Duodenal mucosa (tissue), 2 donors: Measurements from ENCODE around the gene PLXNB2.

Source experiments
- H3K27ac ChIP-seq: one replicate; pipeline ENCODE4 v1.7.0; 2013; ENCODE audit warnings: low read depth, low read length
- H3K27me3 ChIP-seq, 2 donors: one replicate each; pipeline ENCODE4 v1.7.0; 2013; ENCODE audit warnings: low read length in 2 of 2, control low read depth in 1 of 2; ENCODE audit not compliant: insufficient read depth in 2 of 2, control insufficient read depth in 1 of 2
- H3K36me3 ChIP-seq, 2 donors: one replicate each; pipeline ENCODE4 v1.7.0; 2013; ENCODE audit warnings: low read length in 2 of 2, control low read depth in 1 of 2; ENCODE audit not compliant: insufficient read depth in 2 of 2, control insufficient read depth in 1 of 2
- H3K4me1 ChIP-seq, 2 donors: one replicate each; pipeline ENCODE4 v1.7.0; 2013; ENCODE audit warnings: low read length in 2 of 2, control low read depth in 1 of 2; ENCODE audit not compliant: insufficient read depth in 2 of 2, control insufficient read depth in 1 of 2
- H3K4me3 ChIP-seq, 2 donors: one replicate each; pipeline ENCODE4 v1.7.0; 2013; ENCODE audit warnings: low read length in 2 of 2, low read depth in 1 of 2
- H3K9ac ChIP-seq, 2 donors: one replicate each; pipeline ENCODE4 v1.7.0; 2013; ENCODE audit warnings: low read length in 2 of 2, low read depth in 1 of 2
- H3K9me3 ChIP-seq, 2 donors: one replicate each; pipeline ENCODE4 v1.7.0; 2013; ENCODE audit warnings: low read length in 2 of 2, control low read depth in 1 of 2; ENCODE audit not compliant: control insufficient read depth in 1 of 2

Gene PLXNB2

GRCh38 chr22:50287731-50288130 lies 19.7 kb downstream of the PLXNB2 start:
- no peaks in the 10 kb centered on the region for H3K27me3 ChIP-seq
- H3K36me3 ChIP-seq = peaks cover 23 to 78% of the 10 kb centered on the region in 2 donors
- H3K9ac ChIP-seq = no peak overlapping the region
- peaks cover 8 to 10% of the 10 kb centered on the region in 2 donors for H3K4me1 ChIP-seq
- H3K27ac ChIP-seq = no peak overlapping the region
- no peaks in the 10 kb centered on the region for H3K9me3 ChIP-seq
- H3K4me3 ChIP-seq = no peak overlapping the region

GRCh38 chr22:50286701-50287318 lies 20.6 kb downstream of the PLXNB2 start:
- Histone ChIP-seq H3K4me1 (peaks cover 6 to 7% of the 10 kb centered on the region in 2 donors), H3K36me3 (peaks cover 25 to 86% of the 10 kb centered on the region in 2 donors), H3K4me3 (no peak overlapping the region), H3K9me3 (no peaks in the 10 kb centered on the region), H3K27ac (no peak overlapping the region), H3K27me3 (no peaks in the 10 kb centered on the region), H3K9ac (no peak overlapping the region)

- peaks cover 6 to 7% of the 10 kb centered on the region in 2 donors for H3K4me1 ChIP-seq
- H3K9me3 ChIP-seq = no peaks in the 10 kb centered on the region
- peaks cover 30 to 87% of the 10 kb centered on the region in 2 donors for H3K36me3 ChIP-seq
- no peak overlapping the region for H3K27ac ChIP-seq
- H3K9ac ChIP-seq = no peak overlapping the region
- H3K27me3 ChIP-seq = no peaks in the 10 kb centered on the region
- H3K4me3 ChIP-seq = no peak overlapping the region
Measured at GRCh38 chr22:50286275-50286674, 21.2 kb downstream of the PLXNB2 start.

GRCh38 chr22:50285568-50286229 lies 21.7 kb downstream of the PLXNB2 start:
- Histone ChIP-seq H3K9me3 (no peaks in the 10 kb centered on the region), H3K4me3 (no peak overlapping the region), H3K4me1 (peaks cover 6 to 7% of the 10 kb centered on the region in 2 donors), H3K27me3 (no peaks in the 10 kb centered on the region), H3K27ac (no peak overlapping the region), H3K9ac (no peak overlapping the region), H3K36me3 (peaks cover 28 to 88% of the 10 kb centered on the region in 2 donors)

GRCh38 chr22:50284479-50284878 lies 23.0 kb downstream of the PLXNB2 start:
- H3K36me3 ChIP-seq = peaks cover 18 to 84% of the 10 kb centered on the region in 2 donors
- H3K4me3 ChIP-seq = no peak overlapping the region
- no peaks in the 10 kb centered on the region for H3K27me3 ChIP-seq
- H3K4me1 ChIP-seq = peaks cover 6 to 7% of the 10 kb centered on the region in 2 donors
- no peaks in the 10 kb centered on the region for H3K9me3 ChIP-seq
- no peak overlapping the region for H3K27ac ChIP-seq
- H3K9ac ChIP-seq = no peak overlapping the region

- Histone ChIP-seq H3K9ac (no peak overlapping the region), H3K9me3 (no peaks in the 10 kb centered on the region), H3K4me3 (no peak overlapping the region), H3K4me1 (peaks cover 6 to 7% of the 10 kb centered on the region in 2 donors), H3K27me3 (no peaks in the 10 kb centered on the region), H3K27ac (no peak overlapping the region), H3K36me3 (peaks cover 15 to 84% of the 10 kb centered on the region in 2 donors)
Measured at GRCh38 chr22:50283821-50284220, 23.6 kb downstream of the PLXNB2 start.

GRCh38 chr22:50282361-50283155 lies 24.9 kb downstream of the PLXNB2 start:
- Histone ChIP-seq H3K27me3 (no peaks in the 10 kb centered on the region), H3K36me3 (peaks cover 15 to 84% of the 10 kb centered on the region in 2 donors), H3K9ac (no peak overlapping the region), H3K4me3 (no peak overlapping the region), H3K4me1 (peaks cover 6 to 7% of the 10 kb centered on the region in 2 donors), H3K27ac (no peak overlapping the region), H3K9me3 (no peaks in the 10 kb centered on the region)

GRCh38 chr22:50281957-50282356 lies 25.5 kb downstream of the PLXNB2 start:
- Histone ChIP-seq H3K4me1 (peaks cover 6 to 7% of the 10 kb centered on the region in 2 donors), H3K27ac (no peak overlapping the region), H3K9me3 (no peaks in the 10 kb centered on the region), H3K4me3 (no peak overlapping the region), H3K27me3 (no peaks in the 10 kb centered on the region), H3K36me3 (peaks cover 15 to 83% of the 10 kb centered on the region in 2 donors), H3K9ac (no peak overlapping the region)

GRCh38 chr22:50281384-50281760 lies 26.1 kb downstream of the PLXNB2 start:
- Histone ChIP-seq H3K27me3 (no peaks in the 10 kb centered on the region), H3K4me3 (no peak overlapping the region), H3K36me3 (peaks cover 15 to 79% of the 10 kb centered on the region in 2 donors), H3K27ac (no peak overlapping the region), H3K4me1 (peaks cover 6 to 7% of the 10 kb centered on the region in 2 donors), H3K9ac (no peak overlapping the region), H3K9me3 (no peaks in the 10 kb centered on the region)
